IPS-20b (cell line): ENCODE results near the gene KIRREL3.

Experiments used
- H3K27ac ChIP-seq: one replicate; pipeline ENCODE4 v1.5.1; 2013; ENCODE audit warnings: low read length
- H3K27me3 ChIP-seq: 2 replicates; pipeline ENCODE4 v1.6.1; 2013; ENCODE audit warnings: mild to moderate bottlenecking, low read length, inconsistent platforms; ENCODE audit not compliant: insufficient read depth
- H3K36me3 ChIP-seq: 2 replicates; pipeline ENCODE4 v1.6.1; 2013; ENCODE audit warnings: low read depth, mild to moderate bottlenecking, inconsistent platforms, low read length, moderate library complexity; ENCODE audit not compliant: insufficient read depth
- H3K4me1 ChIP-seq: 2 replicates; pipeline ENCODE4 v1.6.1; 2013; ENCODE audit warnings: mild to moderate bottlenecking, control low read depth, inconsistent platforms, low read length, moderate library complexity; ENCODE audit not compliant: insufficient read depth
- H3K4me3 ChIP-seq: 2 replicates; pipeline ENCODE4 v1.5.1; 2013; ENCODE audit warnings: mild to moderate bottlenecking, low read length, inconsistent platforms
- H3K9ac ChIP-seq: 2 replicates; pipeline ENCODE4 v1.6.1; 2013; ENCODE audit warnings: low read depth, mild to moderate bottlenecking, inconsistent platforms, low read length, moderate library complexity
- H3K9me3 ChIP-seq: 2 replicates; pipeline ENCODE4 v1.6.1; 2013; ENCODE audit warnings: mild to moderate bottlenecking, low read depth, low read length, inconsistent platforms; ENCODE audit not compliant: insufficient read depth

Gene KIRREL3

DNA sequence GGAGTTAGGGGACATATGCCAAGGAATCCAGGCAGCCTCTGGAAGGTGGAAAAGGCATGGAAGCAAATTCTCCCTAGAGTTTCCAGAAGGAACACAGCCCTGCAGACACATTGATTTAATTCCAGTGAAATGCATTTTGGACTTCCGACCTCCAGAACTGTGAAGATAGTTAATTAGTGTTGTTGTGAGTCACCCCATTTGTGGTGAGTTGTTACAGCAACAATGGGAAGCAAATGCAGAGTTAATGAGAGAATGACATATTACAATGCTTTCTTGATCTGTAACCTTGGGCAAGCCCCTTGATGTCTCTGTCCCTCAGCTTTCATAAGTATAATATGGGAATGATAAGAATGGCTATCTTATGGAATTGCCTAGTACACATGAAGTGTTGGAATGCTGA is 178.7 kb downstream of the KIRREL3 start:
- Histone ChIP-seq H3K36me3 (no peaks in the 10 kb centered on the region), H3K4me3 (no peak overlapping the region), H3K9me3 (0 out of 2 replicates have a peak, but pooled peaks cover 4% of the 10 kb centered on the region), H3K9ac (no peak overlapping the region), H3K27ac (no peak overlapping the region), H3K27me3 (peaks cover 12% of the 10 kb centered on the region; the same call in 1 of the 2 replicates), H3K4me1 (peaks cover 10% of the 10 kb centered on the region; the same call in 1 of the 2 replicates)

DNA sequence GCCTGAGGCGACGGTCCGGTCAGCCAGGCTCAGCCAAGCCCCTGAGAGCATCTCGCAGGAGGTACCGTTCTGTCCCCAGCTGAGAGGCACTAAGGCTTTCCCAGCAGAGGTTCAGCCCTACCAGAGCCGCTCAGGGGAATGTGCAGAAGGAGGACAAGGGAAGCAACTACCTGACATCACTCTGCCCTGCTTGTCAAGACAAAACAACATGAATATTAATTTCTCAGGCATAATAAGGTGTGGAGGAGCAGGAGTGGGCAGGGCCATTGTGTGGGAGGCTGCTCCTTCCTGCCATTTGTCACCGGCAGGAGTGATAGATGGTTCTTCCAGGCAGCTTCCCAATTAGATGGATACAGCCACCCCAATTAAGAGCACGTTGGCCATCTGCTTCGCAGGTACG is 181.4 kb downstream of the KIRREL3 start:
- Histone ChIP-seq H3K36me3 (no peaks in the 10 kb centered on the region), H3K4me3 (no peak overlapping the region), H3K9me3 (0 out of 2 replicates have a peak, but pooled peaks cover under 1% of the 10 kb centered on the region), H3K27me3 (peaks cover 12% of the 10 kb centered on the region; the same call in 1 of the 2 replicates), H3K4me1 (peaks cover 11% of the 10 kb centered on the region; the same call in 1 of the 2 replicates), H3K27ac (no peak overlapping the region), H3K9ac (no peak overlapping the region)

DNA sequence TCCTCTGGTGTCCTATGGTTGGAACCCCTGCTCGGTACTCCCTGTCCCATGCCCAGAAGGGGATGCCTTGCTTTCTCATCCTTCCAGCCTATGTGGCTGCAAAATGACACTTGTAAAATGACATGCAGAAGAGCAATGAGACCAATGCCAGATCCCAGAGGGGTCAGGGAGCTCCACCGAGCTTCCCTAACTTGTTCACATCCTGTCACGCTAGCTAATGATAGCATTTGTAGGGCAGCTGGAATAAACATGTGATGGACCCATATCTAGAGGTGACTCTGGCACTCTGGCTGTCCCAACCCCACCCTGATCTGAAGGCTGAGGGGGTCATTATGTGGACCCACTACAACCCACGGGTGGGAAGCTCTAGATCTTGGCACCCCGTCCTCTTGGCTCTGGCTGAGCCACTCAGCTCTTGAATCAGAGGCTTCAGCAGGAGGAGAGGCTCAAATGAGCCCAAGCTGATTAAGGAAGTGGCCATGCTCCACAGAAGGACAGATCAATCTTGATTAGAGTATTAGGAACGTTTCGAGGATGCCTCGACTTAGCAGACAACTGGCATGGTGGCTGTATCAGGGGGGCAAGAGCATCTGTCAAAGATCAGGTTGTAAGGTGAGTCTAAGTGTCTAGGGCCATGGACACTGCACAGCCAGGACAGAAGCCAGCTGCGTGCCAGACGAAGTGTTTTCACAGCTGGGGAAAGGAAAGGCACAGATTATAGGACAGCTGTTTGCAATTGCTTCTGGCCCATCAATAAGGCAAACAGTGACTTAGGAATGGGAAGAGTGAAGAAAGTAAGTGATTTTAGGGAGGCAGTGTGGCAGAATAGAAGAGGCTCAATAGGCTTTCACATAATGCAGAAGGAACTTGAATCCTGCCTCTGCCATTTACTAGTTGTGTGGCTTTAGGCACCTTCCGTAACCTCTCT is 182.8 kb downstream of the KIRREL3 start:
- Histone ChIP-seq H3K27ac (no peak overlapping the region), H3K27me3 (peaks cover 12% of the 10 kb centered on the region; the same call in 1 of the 2 replicates), H3K9me3 (no peaks in the 10 kb centered on the region), H3K36me3 (no peaks in the 10 kb centered on the region), H3K4me3 (no peak overlapping the region), H3K4me1 (0 out of 2 replicates have a peak, but pooled peaks cover 6% of the 10 kb centered on the region), H3K9ac (no peak overlapping the region)

DNA sequence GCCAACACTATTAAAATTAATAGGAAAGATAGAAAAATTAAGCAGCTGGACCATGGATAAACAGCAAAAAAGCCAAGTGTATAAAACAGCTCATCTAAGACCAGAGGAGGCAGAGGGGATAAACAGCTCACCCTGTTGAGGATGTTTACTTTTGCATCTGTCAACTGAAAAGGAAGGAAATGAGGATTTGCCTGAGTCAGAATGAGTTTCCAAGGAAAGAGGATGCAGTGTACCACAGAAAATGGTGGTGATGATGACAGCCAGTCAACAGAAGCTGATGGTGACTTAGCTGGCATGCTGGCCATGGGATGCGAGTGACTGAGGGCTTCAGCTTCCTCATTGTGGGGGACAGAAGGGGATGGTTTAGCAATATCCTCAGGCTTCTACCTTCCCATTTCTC is 183.5 kb downstream of the KIRREL3 start:
- Histone ChIP-seq H3K4me3 (no peak overlapping the region), H3K27ac (no peak overlapping the region), H3K36me3 (no peaks in the 10 kb centered on the region), H3K9ac (no peak overlapping the region), H3K4me1 (0 out of 2 replicates have a peak, but pooled peaks cover 6% of the 10 kb centered on the region), H3K9me3 (no peaks in the 10 kb centered on the region), H3K27me3 (peaks cover 12% of the 10 kb centered on the region; the same call in 1 of the 2 replicates)

DNA sequence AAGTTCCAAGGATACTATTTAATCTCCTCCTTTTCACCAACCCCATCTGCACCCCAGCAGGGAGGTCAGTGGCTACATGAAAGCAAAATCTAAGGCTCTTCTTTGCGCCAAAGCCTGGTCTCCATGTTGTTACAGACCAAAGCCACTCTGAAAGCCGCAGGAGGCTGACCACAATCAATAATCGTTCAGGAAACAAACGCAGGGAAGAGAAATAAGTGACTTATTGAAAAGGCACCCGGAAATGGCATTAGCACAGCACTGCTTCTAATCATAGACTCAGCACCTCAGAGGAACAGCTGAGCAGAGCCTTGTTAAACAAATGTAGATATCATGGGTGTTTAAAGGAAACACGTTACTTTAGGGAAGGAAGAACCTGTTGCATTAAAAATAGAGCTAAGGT is 183.9 kb downstream of the KIRREL3 start:
- Histone ChIP-seq H3K4me1 (0 out of 2 replicates have a peak, but pooled peaks cover 6% of the 10 kb centered on the region), H3K4me3 (no peak overlapping the region), H3K27me3 (peaks cover 12% of the 10 kb centered on the region; the same call in 1 of the 2 replicates), H3K9me3 (no peaks in the 10 kb centered on the region), H3K36me3 (no peaks in the 10 kb centered on the region), H3K27ac (no peak overlapping the region), H3K9ac (no peak overlapping the region)

DNA sequence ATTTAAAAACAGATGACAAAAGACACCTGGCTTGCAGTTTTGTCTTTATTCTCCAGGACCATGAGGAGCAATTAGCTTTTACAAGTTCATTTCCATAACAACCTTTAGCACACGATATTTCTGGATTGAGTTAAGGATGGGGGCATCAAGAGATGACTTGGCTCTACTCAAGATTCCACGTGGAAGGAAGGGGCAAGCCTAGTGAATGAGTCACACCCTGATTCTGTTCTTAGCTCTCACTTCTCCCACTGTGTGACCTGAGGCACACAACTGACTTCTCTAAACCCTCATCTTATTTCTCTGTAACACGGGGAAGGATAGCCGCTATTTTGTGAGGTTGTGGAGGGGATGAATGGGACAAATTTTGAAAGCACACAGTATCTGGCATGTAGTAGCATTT is 185.5 kb downstream of the KIRREL3 start:
- Histone ChIP-seq H3K27me3 (peaks cover 12% of the 10 kb centered on the region; the same call in 1 of the 2 replicates), H3K4me1 (0 out of 2 replicates have a peak, but pooled peaks cover 6% of the 10 kb centered on the region), H3K27ac (no peak overlapping the region)

DNA sequence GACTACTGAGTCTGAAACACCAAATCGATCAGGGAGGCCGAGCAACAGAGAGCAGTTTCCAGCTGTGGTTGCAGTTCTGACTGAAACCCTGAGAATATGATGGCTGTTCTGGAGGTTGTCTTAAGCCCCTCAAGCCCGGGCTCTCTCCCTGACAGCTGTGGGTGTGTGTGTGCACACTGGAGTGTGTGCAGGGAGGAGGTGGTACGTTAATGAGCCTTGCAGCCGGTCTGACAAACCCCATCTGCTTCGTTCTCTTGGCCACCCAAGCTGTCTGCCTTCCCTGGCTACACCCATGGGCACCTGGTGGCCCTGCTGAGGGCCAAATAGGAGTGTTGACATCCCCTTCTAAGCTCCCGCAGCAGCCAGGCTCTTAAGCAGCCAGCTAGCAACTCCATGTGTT is 189.8 kb downstream of the KIRREL3 start:
- Histone ChIP-seq H3K36me3 (no peaks in the 10 kb centered on the region), H3K9ac (no peak overlapping the region), H3K4me1 (no peaks in the 10 kb centered on the region), H3K4me3 (no peak overlapping the region), H3K27me3 (no peaks in the 10 kb centered on the region), H3K27ac (no peak overlapping the region), H3K9me3 (no peaks in the 10 kb centered on the region)

More for the DNA sequence above, 185.5 kb downstream of the KIRREL3 start:
- Histone ChIP-seq H3K9me3 (no peaks in the 10 kb centered on the region), H3K9ac (no peak overlapping the region), H3K4me3 (no peak overlapping the region), H3K36me3 (no peaks in the 10 kb centered on the region)

DNA sequence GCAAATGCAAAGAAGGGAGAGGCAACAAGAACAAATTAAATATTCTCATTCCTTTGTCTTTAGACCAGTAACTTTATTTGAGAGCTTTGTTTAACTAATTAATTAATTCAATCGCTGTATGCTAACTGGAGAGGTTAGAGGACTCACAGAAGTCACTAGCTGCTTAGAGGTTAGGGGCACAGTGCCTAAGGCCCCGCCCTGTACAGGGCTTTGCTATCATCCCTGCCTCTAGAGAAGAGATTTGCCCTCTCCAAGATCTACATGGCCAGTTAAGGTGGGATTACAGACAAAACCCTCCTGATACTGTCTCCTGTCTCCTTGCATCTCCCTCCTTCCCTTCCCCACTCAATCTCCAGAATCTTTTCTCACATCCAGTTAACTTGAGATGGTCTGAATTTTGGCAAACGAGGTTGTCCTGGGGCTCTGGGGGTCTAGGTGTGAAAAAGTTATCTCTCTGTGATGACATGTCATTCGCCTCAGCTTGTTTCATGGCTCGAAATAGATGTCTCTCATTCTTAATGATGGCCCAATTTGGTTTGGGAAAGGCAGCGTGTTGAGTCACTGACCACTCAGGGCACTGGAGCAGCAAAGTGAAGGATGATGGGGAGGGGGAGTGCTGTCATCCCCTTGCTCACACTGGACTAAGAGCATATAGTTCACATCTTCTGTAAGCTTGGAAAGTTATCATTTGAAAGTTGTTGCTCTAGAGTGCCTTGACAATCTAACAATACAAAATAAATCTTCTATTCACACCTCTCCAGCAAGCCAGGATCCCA is 190.9 kb downstream of the KIRREL3 start:
- H3K4me3 ChIP-seq, result no peak overlapping the region
- no peak overlapping the region for H3K27ac ChIP-seq
- H3K9me3 ChIP-seq, result no peaks in the 10 kb centered on the region
- no peaks in the 10 kb centered on the region for H3K4me1 ChIP-seq
- H3K9ac ChIP-seq, result no peak overlapping the region
- H3K27me3 ChIP-seq, result no peaks in the 10 kb centered on the region
- no peaks in the 10 kb centered on the region for H3K36me3 ChIP-seq

DNA sequence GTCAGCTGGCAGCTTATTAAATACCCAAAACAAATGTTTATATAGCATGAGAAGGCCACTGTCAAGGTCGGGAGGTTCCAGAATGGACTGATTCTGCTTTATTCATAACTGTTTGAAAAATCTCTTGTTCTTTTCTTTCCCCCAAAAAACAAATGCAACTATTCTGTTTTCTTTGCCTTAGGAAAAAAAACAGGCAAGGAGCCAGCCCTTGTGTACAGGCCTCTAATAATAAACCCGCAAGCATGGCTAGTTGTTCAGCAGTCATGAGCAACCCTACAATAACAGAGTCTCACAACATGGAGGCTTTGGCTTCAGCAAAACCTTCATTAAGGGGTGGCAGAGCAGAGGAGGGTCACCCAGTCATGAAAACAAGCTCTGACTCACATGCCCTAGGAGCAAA is 191.7 kb downstream of the KIRREL3 start:
- Histone ChIP-seq H3K27ac (no peak overlapping the region), H3K27me3 (no peaks in the 10 kb centered on the region)

DNA sequence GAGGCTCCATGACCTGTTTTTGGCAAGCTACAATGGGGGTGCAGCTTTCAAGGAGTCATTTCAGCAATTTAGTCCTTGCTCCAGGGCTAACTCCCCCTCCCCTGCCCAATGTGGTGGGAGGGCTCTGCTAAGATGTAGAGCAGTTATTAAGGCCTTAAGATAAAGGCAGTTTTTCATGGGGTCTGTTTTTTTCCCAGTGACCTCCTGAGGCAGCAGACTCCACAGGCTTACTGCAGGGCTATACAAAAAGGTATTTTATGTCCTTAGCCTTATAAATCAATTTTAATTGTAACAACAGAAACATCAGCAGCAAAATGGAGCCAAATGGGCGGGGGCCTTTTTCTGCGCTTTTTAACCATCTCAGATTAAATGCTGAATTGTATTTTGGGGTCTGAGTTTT is 192.3 kb downstream of the KIRREL3 start:
- H3K27ac ChIP-seq, result no peak overlapping the region
- H3K27me3 ChIP-seq, result no peaks in the 10 kb centered on the region
- no peaks in the 10 kb centered on the region for H3K4me1 ChIP-seq
- no peaks in the 10 kb centered on the region for H3K36me3 ChIP-seq
- H3K4me3 ChIP-seq, result no peak overlapping the region
- no peaks in the 10 kb centered on the region for H3K9me3 ChIP-seq
- H3K9ac ChIP-seq, result no peak overlapping the region

More for the DNA sequence above, 191.7 kb downstream of the KIRREL3 start:
- no peaks in the 10 kb centered on the region for H3K9me3 ChIP-seq
- no peak overlapping the region for H3K9ac ChIP-seq
- H3K4me3 ChIP-seq, result no peak overlapping the region
- H3K4me1 ChIP-seq, result no peaks in the 10 kb centered on the region
- H3K36me3 ChIP-seq, result no peaks in the 10 kb centered on the region

DNA sequence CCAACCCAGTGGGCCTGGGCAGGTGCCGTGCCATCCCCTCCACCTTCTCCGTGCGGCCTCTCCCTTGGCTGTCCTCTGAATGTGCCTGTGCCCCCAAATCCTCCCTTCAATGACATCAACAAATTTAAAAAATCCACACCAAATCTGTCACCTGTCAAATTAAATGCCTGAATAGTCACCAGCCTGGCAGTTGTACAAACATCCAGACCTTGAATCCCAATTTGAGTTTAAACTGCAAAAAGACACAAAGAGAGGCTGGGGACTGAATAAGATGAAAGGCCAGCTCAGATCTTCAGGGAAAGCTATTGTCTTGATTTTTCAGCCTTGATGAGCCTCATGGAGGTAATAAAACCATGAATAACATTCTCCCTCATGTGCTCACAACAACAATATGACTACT is 194.7 kb downstream of the KIRREL3 start:
- H3K9me3 ChIP-seq, result no peaks in the 10 kb centered on the region
- H3K27me3 ChIP-seq, result no peaks in the 10 kb centered on the region
- no peaks in the 10 kb centered on the region for H3K4me1 ChIP-seq
- no peak overlapping the region for H3K27ac ChIP-seq
- H3K36me3 ChIP-seq, result no peaks in the 10 kb centered on the region
- no peak overlapping the region for H3K9ac ChIP-seq
- no peak overlapping the region for H3K4me3 ChIP-seq
